ENCODE measurements around the gene PDE11A.
"Not testable (repeated sequence)": the region's sequence is repeated elsewhere in the genome, so short reads cannot be mapped to it uniquely, and the experiment has no call there.

PDE11A gene

GRCh38 chr2:177881008-177881747 is 191.4 kb downstream of the PDE11A start:
- DNase-seq, result no peak

DNA sequence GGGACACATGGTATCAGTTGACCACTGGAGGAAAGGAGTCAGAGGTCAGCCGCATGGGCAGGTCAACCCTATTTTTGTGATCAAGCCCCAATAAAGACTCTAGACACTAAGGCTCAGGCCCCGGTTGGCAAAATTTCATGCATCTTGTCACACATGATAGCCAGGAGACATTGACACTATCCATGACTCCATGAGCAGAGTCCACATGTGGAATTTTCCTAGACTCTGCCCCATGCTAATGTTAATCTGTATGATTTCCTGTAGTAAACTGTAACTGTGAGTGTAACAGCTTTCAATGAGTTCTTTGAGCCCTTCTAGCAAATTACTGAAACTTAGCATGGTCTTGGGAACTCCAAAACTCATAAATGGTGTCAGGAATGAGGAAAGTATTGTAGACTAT is 192.3 kb downstream of the PDE11A start:
- no peak for DNase-seq

DNA sequence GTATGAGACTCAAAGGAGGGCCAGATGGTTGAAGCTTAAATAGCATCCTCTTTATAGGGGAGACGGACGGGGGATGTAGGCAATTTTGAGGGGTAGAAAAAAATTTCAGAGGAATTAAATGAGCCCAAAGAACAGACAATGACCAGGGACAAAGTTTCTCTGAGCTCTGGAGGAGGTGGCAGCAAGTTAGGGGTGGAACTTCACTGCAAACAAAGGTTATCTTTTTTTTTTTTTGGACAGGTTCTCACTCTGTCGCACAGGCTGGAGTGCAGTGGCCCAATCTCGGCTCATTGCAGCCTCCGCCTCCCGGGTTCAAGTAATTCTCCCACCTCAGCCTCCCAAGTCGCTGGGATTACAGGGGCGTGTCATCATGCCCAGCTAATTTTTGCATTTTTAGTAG is 195.6 kb downstream of the PDE11A start:
- DNase-seq, result no peak

- no peak for DNase-seq
Observed at GRCh38 chr2:177874686-177875085, 197.9 kb downstream of the PDE11A start.

DNA sequence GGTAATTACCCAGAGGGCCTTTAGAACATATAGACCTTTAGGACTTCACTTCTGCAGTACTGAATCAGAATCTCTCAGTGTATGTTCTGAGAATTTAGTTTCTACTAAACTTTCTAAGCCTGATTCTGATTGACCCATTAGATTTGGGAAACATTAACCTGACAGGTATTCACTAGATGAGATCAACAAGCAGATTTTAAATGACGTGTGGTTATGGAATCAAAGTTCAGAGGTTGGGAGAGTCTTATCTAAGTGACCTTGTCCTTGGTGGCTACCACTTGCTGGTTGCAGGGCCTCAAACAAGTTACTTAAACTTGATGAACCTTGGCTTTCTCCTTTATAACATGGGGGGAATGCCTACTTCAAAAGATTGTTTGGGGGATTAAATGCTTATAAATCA is 198.7 kb downstream of the PDE11A start:
- no peak for DNase-seq

GRCh38 chr2:177872286-177872685 is 200.3 kb downstream of the PDE11A start:
- DNase-seq, result no peak

DNA sequence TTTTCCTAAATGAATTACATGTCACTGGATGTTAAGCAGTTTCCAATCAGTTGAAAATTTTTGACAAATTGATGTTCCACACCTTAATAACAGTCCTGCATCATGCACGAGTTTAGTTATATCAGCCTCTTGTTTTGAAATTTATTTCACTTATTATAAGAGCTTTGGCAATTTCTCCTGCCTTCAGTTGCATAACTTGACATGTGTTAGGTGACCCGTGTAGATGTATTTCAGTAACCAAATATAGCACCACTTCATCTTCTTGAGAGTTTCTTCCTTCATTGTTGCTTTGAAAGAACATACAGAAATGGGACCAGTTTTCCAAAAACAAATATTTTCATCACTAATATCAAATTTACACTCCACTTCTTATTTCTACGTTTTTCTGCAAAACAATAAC is 202.7 kb downstream of the PDE11A start:
- DNase-seq, result no peak

GRCh38 chr2:177869209-177869608 is 203.4 kb downstream of the PDE11A start:
- DNase-seq, result no peak

DNA sequence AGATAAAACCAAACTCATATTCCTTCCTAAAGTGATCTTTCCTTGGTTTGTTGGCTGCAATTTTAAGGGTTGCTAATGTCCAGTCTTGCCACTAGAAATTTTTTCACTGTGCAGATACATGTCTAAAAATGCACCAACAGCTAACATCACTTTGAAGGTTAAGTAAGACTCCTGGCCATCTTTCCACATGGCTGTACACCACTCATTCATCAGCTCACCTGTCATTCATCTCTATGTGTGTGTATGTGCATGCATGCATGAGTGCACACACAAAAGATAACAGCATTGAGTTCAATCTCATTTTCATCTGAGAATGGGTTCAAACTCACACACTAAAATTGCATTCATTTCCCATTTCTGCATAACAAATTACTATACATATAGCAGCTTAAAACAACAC is 203.8 kb downstream of the PDE11A start:
- no peak for DNase-seq

GRCh38 chr2:177857538-177857937 is 215.0 kb downstream of the PDE11A start:
- no peak for DNase-seq

DNA sequence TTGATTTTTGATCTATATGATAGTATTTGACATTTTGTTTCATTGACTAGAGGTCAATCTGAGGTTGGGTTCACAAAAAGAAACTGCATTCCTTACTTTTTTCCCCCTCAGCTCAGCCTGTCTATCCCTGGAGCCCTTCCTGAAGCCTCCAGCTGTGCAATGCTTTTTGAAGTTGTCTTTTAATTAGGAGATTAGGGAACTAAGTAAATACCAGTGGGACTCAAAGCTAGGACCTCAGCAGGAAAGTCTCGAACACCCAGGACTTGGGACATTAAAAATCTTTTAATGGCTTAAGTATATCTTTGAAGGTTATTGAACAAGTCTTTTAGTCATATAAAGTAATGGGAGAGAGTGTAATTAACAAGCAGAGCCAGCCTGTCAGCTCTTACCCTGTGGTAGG is 220.2 kb downstream of the PDE11A start:
- DNase-seq, result no peak

DNA sequence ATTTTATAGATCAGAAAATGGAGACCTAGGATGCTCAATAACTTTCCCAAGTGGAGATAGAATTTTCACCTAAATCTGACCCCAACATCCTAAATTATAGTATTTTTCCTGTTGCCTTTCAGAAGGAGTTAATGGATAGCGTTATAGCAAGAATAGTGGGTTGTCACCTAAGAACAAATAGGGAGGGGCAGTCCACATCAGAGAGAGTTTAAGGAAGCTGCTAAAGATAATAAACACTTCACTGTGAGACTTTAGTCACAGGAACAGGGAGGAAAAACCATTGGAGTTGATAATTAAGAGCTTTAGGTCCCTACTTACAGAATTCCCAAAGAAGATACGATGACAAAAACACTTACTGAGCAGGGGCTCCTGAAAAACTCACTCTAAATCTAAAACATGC is 229.4 kb downstream of the PDE11A start:
- no peak for DNase-seq

DNA sequence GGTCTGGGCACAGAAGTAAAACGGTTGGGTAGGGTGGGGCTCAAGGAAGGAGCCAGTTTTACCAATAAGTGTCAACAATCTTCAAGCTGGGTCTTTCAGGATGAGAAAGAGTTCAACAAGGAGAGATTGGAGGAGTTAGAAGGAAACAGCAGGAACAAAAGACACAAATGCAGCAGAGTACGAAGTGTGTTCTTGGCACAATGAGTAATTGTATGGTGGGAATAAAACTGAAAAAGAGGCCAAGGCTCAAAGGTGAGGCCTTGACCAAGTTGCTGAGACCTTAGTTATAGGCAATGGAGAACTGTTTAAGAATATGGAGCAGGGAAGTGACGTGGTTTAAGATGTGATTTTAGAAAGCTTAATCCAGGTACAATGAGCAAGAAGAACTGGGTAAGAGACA is 230.3 kb downstream of the PDE11A start:
- no peak for DNase-seq

GRCh38 chr2:177835418-177836204 is 237.0 kb downstream of the PDE11A start:
- not testable (repeated sequence) for DNase-seq

- no peak for DNase-seq
Observed at GRCh38 chr2:177832611-177833433, 239.8 kb downstream of the PDE11A start.

GRCh38 chr2:177830881-177831386 is 241.6 kb downstream of the PDE11A start:
- DNase-seq, result no peak

DNA sequence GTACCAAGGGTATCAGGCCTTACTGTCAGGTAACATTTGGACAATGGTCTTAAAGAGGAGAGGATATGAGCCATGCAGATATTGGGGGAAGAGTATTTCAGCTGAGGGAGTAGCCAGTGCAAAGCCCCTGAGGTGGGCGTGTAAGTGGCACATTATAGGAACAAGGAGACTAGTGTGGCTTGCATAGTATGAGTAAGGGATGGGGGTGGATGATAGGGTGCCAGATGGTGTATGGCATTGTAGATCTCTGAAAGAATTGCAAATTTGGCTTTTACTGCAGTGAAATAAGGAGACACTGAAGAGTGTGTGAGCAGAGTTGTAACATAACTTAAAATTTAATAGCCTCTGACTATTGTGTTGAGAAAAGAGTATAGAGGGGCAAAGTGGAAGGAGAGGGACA is 244.0 kb downstream of the PDE11A start:
- DNase-seq, result no peak

DNA sequence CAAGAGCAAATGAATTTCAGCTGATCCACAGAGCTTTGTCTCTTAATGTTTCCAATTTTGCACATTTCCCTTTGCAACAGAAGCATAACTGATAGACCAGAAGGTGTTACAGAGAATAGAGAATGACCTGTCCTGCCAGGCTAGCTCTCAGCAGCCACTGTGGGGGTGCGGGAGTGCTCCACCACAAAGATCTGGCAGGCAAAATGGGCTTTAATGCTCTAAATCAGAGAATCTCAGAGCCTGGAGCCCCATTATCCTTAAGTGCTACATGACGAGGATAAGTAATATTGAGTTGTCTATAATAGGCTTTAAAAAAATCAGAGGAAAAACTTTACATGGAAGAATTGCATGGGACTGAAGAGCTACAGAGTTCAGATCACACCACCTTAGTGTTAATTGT is 245.7 kb downstream of the PDE11A start:
- no peak for DNase-seq

DNA sequence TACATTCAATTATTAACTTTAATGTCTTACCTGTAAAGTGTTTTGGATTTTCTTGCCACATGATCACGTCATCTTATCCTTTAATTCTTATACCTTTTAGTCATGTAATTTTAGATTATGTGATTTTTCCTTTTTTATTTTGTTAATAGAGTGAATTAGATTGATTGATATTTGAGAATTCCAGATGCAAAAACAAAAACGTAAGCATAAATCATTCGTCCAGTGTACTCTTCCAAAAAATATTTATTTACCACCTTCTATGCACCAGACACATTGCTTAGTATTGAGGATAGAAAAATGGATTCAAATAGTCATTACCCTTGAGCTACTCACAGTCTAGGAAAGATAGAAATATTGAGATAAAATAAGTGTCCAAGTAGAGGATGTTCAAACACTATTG is 249.6 kb downstream of the PDE11A start:
- no peak for DNase-seq

GRCh38 chr2:177818412-177818811 is 254.2 kb downstream of the PDE11A start:
- DNase-seq, result no peak

DNA sequence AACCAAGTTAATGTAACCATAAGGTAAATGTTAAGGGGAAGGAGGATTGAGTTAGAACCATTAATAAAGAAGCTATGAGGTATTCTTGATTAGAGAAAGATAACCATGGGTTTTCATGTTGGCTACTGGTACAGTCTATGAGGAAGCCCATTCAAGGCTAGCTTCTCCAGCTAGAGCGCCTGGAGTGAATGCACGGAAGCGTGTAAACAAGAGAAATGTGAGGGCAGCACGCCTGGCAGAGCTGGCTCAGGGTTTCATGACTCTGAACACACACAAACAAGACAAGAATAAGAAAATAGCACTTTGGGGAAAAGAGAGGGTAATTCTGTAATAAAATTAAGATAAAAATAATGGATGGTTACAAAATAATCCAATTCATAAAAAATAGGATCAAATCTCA is 255.3 kb downstream of the PDE11A start:
- DNase-seq, result no peak

GRCh38 chr2:177816766-177817165 is 255.8 kb downstream of the PDE11A start:
- DNase-seq, result no peak

DNA sequence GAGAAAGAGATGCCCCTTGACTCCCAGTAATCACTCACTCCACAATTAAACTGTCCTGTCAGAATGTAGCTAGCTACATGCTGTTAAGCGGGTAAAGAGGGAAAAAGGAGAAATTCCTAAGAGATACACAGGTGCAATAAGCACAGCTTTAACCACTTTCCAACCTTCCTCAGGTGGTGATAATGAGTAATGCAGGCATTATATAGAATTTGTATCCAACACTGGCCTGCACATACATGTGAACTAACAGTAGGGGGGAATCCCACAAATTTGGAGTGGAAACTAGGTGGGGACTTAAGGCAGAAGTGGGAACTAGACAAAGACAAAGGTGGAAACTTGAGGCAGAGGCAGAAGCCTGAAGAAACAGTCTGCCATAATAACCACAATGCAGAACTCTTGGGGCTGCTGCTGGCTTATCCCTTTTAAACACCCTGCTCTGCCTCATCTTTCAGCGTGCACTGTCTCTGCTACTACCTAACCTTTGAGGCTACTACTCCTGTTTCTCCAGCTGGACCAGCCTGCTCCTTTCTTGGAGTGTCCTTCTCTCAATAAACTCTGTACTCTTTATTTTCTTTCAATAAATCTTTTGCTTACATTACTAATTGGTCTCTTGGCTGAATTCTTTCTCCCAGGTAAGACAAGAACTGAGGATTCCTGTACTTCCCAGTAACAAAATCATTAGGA is 259.7 kb downstream of the PDE11A start:
- no peak for DNase-seq
